Urothelium cell line (cell line): ENCODE data around the gene RHOBTB3.
A peak's percentile ranks its signal among the peaks of the same experiment; 100 is the strongest.

Experiments used
- DNase-seq: peaks from one replicate; pipeline ENCODE4 v3.0.0; 2011; ENCODE audit warnings: low spot score, mixed read lengths
- FAIRE-seq: peaks from 2 replicates; lab custom pipeline; 2011; peaks lifted over from hg19 to GRCh38; lab: Jason Lieb, UNC

RHOBTB3 gene

DNA sequence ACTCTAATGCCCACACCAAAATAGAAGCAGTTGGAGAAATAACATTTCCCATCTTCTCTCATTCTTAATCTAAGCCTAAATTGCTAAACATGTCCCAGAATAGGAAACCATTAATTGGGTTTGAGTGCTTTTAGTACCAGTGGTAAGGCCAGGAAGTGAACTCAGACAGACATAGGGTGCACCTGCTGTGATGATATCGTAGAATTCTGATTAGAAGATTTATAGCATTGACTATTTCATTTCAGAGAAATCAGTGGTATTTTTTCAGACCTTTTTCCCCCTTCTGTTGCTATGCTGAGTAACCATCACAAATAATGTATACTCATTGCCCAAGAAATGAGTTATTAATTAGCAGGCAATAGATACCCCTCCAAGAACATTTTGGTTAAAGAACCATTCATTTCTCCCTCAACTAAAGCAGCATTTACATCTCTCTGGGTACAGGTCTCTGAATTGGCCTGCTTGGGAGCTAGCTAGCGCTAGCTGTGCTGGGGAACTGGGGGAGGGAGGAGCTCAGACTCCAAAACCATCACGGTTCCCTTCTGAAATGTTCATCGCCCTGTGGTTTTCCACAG is 84.1 kb downstream of the RHOBTB3 start:
- FAIRE-seq (no peak), DNase-seq (no peak)

DNA sequence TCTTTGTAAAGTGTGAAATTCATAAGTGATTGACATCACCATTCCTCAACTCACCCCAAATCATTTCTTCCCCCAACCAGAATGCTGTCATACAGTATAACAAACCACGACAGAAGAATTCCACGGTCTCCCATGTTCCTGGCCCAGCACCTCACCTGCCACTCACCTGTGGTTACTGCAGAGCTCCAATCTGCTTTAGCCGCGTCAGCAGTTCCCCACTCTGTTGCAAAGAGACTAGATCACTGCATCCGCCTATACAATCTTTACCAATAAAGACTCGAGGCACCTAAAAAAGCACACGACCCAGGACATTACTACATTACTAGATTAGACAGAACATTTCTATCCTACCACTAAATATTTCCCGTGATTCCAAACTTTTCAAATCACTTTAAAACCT is 85.2 kb downstream of the RHOBTB3 start:
- FAIRE-seq (no peak), DNase-seq (no peak)

DNA sequence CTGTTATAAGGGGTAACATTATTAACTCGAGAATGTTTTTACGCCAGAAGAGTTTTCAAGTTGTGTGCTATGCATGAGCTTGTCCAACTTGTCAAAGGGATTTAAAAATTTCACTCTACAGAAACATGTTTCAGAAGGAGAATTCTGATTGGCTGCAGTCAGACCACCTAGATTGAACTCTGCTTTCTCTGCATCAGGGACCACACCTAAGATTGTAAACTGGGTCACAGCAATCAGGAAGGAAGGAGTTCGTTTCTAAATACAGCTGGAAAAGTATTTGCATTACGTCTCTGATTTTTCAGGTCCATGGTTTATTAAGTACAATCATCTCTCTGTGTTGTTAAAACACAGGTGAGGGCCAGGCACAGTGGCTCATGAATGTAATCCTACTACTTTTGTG is 85.6 kb downstream of the RHOBTB3 start:
- FAIRE-seq: no peak
- no peak for DNase-seq

DNA sequence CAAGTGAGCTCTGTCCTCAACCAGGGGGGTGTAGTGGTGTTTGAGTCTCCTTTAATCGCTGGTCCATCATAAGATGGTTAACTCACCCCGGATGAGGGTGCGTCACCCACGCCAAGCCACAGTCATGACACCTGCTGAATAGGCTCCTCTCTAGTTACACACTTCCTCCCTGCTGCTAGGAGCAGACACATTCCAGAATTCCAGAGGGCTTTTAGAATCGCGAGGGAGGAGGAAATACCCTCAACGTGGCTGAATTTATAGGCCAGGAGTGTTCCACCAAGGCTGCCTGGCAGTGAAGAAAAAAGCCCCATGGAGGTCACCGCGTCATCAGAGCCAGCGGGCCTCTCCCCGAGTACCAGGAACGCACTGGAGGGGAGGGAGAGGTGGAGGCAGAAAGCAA is 86.3 kb downstream of the RHOBTB3 start:
- DNase-seq (peak; percentile 83), FAIRE-seq (no peak)

DNA sequence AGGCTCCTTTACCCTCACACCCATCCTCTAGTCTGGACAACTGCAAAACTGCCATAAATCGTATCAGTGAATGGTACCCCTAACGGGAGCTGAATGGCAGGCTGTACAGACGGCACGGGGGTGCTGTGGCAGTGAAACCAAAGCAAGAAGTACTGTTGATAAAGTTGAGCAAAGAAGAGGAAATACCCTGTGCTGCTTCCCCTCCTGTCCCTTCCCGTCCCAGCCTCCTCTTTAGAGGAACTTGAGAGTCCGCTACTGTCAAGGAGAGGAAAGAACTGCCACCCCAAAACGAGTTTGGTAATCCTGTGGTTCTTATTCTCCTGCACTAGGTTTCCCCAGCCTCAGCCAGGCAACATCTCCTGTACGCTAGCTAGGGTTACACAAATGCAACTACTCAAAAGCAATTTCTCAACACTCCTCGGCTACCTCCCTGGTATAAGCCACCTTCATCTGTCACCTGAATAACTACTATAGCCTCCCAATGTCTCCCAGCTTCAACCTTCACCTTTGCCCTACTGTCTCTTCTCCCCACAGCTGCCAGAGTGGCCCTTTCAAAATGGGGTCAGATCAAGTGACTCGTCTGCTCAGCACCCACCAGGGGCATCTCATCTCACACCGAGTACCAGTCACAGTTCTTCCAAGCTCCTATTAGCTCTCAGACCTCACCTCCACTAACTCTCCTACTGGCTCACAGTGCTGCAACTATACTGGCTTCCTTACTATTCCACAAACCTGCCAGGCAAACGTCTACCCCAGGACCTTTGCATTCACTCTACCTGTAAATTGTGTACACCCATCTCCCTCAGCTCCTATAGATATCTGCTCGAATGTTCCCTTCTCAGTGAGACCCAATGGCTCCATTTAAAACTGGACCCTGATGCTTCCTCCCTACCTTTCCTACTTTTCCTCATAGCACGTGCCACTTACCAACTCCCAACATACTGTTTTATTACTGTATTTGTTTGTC is 87.3 kb downstream of the RHOBTB3 start:
- DNase-seq (no peak), FAIRE-seq (no peak)

DNA sequence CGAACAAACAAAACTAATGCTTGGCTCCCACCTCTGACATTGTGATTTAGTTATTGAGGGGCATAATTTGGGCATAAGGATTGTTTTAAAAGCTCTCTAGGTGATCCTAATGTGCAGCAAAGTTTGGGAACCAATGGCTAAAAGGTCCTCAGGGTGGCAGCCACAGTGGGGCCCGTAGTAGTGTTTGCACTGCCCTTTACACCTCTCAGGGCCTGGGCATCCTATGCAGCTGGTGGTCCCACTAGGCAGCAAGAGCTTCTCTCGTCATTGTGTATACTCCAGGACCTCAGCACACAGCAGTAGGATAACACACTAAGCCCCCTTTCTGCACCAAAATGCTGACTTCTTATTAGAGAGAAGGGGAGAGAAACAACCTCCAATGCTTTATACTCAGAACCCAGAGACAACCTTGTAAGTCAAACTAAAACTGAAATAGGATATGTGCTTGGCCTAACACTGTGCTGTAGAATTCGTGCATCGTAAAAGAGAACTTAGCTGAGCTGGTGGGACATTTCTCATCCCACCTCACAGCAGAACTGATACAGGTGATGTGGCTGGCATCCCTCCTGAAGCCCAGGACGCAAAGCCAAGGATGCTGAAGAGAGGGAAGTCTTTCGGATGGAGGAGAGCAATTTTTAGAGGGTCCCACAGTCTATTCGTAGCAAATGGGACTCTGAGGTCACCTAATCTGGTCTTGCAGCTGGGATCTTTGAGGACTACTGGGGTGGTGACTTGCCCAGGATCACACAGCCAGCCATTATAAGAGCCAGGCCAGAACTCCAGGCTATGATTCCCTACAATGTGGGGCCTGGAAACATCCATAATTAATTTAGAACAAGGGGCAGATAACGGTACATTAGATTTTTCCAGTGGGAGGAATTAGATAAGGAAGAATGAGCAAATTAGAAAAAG is 90.2 kb downstream of the RHOBTB3 start:
- FAIRE-seq (no peak), DNase-seq (no peak)

DNA sequence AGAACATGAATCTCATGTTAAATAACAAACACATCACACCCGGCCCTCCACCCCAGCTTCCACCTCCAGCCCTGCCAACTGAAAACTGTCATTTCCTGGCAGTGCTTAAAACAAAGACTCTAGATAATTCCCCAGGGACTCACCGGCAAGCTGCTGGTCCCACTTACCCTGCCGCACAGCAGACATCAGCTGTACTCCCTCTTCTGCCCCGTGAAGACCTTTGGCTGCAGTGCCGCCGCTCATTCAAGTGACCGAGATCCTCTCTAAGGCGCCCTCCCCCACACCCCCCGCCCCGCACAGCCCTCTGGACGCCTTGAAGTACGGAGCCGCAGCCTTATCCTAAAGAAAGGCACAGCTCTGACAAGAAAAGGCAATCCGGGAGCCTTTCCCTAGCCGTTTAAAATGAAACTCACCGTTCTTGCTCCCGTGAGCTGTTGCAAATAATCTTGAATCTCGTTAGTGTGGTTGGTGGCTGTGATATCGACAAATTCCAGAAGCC is 91.0 kb downstream of the RHOBTB3 start:
- FAIRE-seq: no peak
- DNase-seq: peak; percentile 45

DNA sequence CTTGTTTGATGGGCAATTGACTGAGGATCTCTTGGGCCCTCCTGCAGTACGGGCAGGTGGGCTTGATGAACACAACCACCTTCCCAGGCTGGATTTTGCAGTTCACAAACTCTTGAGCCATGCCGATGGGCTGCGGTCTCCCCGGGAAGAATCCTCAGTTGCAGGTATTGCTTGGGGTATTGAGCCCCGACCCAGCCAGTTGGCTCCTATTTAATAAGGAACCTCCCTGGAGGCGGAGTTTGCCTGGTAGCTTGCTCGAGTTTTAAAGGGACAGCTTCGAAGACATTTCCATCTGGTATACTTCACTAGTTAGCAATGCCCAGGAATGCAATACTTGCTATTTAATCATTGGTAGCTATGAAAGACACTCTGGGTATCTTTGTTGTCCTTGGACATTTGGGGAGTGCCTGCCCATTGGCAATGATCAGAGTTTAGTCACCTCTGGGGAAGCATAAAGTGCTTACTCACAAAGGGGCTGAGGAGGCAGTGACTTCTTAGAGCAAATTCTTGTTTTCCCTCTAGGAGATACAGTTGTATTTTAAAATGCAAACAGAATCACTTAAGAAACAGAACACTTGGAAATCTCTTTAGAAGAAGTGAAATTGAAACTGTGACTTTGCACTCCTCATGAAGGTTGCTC is 91.5 kb downstream of the RHOBTB3 start, which contains the start of gene GLRX:
Gene GLRX (minus strand): TSS at position 185 of the 640 bp plus-strand sequence. CDS start 64 bp downstream, at position 121.
- peak; percentile 78 for DNase-seq

DNA sequence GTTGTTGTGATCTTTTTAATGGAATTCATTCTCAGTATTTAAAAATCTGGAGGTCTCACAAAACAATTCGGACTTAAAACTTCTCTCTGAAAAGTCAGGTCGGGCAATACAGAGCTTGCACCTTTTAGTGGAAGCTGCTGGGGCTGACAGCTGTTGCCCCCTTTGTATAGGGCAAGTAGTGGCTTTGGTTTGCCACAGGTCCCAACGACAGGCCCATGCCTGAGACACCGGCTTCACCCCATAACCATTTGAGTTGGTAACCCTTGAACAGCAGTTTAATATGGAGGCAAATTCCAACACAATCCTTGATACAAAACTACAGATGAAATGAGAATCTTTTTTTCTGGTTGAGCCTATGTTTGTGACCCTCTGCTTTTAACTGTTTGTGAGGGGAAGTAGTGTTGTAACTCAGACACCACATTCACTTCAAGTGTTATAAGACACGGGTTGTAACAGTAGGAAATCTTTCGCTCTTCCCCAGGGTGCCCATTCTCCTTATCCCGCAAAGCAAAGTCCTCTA is 92.1 kb downstream of the RHOBTB3 start:
- DNase-seq (no peak), FAIRE-seq (no peak)

More for the DNA sequence above, 91.5 kb downstream of the RHOBTB3 start, which contains the start of gene GLRX:
- FAIRE-seq: no peak

DNA sequence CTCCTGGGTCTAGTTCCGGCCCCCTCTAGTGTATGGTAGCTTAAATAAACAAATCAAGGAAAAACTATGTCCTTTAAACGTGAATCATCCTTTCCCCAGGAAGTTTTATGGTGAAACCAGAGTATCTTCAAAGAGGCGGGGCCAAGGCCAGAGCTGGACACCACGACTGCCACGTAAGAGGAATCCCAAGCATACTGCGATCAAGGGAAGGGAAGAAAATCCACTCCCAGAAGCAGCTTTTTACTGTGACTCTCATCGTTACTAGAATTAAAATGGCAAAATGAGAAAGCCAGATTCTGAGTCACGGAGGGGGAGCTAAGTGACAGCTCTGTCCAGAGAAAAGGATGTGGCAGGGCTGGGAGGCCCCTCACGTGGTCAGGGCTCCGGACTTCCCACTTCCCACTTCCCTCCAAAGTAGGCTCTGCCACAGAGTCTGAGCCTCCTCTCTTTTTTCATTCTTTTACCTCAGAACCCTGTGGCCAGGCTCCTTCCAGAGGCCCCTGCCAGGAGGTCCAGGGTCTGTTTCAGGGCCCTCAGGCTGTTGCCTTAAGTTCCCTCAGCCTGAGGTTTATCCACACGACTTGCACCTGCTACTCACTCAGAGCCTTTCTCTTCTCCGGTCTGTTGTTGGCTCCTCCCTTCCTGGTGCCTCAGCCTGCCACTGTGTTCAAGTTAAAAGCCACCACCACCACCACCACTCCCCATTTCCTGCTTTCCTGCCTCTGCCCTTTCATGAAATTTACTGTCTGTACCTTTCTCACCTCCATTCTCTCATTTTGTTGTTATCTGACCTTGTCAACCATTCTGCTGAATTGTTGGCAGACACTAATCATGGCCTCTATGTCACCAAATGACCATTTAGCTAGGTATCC is 92.8 kb downstream of the RHOBTB3 start:
- DNase-seq (peak; percentile 72), FAIRE-seq (no peak)

DNA sequence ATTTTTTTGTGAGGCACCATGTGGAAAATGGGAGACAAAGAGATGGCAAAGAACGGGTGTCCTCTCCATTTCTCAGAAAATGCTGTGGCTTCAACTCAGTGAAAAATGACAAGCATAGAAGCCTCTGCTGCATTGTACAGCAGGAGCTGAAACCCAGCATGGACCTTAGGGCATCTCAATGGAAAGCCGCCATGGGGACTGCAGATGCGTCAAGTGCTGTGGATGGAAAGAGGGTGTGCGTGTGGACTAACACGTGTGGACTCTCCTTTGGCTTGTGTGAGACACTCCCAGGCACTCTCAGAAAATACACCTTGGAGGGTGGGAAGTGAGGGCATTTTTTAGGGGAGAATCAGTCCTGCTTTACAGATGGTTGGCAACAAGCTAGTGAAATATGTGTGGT is 93.6 kb downstream of the RHOBTB3 start:
- no peak for FAIRE-seq
- DNase-seq: no peak

DNA sequence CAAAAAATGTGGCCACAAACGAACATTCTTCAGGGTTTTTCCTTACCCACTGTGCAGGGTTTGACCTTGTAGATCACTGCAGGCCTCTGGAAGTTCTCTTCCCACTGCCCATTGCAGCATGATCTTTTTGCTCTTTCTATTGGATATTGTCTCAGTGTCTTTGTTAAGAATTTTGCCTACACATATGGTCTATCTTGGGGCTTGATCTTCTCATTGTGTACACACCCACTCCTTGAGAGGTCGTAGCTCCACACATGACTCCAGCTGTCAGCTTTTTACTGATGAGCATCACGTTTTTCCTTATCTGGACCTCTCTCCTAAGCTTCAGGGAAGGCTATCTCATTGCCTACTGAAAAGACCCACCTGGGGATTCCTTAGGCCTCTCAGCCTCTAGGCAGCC is 94.4 kb downstream of the RHOBTB3 start:
- DNase-seq: no peak
- no peak for FAIRE-seq

DNA sequence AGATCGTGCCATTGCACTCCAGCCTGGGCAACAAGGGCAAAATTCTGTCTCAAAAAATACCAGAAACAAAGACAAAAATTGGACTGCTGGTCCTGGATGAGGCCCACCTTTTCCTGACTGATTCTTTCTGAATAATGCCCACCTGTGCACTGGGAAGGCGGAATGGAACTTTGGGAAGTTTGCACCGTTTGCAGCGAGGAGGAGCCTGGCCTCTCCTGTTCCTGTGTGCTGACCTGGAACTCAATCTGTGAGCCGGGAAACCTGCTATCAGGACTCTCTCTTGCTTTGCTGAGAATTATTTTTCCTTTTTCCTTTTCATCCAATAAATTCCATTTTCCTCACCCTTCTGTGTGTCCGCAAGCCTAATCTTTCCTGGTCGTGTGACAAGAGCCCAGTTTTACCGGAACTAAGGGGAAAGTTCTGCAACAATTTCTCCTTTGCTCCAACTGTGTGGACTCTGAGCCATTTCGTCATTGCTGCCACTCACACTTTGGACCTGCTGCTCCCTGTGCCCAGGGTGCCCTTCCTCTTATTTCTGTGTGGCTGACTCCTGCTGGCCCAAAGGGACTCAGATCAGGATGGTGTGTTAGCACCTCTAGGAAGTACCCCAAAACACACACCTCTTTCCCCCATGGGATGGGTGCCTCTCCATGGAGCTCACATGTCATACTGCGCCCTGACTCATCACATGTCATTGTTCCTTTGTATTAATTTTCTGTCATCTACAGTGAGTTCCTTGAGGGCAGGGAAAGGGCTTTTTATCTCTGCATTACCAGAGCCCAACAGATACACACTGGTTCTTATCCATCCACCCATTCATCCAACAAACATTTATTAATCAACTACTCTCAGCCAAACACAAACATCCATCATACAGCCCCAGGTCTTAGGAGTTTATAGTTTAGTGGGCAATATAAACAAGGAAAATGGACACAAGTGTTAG is 96.1 kb downstream of the RHOBTB3 start:
- DNase-seq: no peak
- no peak for FAIRE-seq

DNA sequence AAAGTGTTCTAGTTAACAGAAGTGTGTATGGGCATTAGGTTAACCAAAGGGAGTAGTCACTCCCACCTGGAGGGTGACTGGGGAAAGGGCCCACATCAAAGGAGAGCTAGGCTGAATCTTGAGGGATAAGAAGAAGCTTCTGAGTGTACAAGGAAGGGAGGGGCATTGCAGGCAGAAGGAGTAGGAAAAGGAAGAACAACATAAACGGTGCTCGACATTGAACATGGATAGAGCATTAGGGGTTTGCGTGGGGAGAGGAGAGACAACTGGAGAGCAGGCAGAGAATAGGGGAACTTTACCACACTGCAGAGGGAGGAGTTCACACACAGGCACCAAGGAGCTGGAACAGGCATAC is 96.7 kb downstream of the RHOBTB3 start:
- DNase-seq (no peak), FAIRE-seq (no peak)

DNA sequence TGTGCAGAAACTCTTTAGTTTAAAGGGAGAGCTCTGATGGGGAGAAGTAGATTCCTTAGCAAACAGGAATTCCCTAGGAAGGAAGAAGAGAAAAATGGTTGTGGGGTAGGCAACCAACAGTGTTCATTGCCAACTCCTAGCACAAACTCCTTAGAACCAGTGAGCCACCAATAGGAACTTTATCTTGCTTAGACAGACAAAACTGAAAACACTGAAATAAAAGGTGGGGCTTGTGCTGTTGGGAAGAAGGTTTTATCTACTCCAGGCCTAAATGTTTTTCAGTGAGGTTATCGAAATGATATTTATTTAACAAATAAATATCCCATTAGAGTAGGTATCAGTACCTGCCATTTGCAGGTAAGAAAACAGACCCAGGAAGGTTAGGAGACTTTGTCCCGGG is 99.1 kb downstream of the RHOBTB3 start:
- DNase-seq: no peak
- FAIRE-seq: no peak

DNA sequence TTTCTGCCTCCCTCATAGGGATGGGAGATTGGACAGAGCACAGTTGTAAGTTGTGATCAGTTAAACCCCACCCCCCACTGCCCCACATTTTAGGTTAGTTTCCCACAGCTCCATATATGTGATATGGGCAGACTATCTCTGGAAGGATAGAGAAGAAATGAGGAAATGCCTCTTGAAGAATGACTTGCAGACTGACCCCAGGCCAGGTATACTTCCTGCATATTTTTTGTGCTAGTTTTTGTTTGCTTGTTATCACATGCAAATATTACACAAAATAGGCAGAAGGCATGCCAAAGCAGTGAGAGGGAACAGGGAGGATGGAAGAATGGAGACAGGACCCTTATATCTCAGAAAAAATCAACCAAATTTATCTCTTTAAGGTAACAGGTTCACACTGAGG is 101.5 kb downstream of the RHOBTB3 start:
- no peak for FAIRE-seq
- no peak for DNase-seq

DNA sequence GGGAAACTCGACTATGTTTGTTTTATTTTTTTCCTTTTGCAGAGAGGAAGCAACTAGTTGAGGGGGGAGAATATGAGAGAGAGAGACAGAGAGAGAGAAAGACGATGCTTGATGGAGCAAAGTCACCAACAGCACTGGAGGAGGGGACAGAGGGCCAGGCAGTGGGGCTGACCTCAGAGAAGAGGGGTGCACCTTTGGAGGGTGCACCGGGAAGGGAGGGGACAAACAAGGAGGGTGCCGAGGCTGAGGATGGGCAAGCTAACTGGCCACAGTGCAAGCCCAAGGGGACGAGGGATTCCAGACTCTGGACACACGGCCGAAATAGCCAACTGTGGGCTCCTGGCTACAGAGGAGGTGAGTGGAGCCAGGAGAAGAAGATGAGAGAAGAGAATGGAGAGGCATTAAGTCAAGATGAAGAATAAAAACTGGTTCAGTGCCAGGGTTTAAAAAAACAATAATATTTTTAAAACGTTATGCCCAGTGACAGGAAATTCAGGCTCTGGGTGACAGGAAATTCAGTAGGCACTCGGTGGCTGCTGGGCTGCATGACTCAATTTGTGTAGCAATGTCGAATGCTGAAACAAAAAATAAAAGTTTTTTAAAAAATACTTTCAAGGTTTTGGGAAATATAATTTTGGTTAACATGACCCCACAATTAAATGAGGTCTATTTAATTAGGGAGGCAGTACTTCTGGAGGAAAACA is 104.7 kb downstream of the RHOBTB3 start:
- no peak for DNase-seq
- FAIRE-seq: no peak

DNA sequence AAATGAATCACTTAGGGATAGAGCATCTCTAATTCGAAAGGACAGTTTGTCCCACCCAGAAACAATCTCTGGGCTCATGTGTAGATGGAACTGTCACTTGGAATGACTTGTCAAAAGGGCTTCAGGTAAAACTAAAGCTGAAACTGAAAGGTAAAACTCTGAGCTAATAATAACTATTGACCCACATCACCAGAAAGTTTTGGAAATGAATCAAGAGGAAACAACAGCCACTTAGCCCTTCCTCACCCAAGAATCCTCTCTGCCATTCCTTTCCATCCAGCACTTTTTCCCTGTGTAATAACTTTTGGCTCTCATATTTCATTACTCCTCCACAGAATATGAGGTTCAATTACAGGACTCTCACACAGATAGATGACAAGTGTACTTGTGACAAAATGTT is 105.4 kb downstream of the RHOBTB3 start:
- no peak for DNase-seq
- no peak for FAIRE-seq
